ENCODE data around the gene TMEM9.

Gene TMEM9

DNA sequence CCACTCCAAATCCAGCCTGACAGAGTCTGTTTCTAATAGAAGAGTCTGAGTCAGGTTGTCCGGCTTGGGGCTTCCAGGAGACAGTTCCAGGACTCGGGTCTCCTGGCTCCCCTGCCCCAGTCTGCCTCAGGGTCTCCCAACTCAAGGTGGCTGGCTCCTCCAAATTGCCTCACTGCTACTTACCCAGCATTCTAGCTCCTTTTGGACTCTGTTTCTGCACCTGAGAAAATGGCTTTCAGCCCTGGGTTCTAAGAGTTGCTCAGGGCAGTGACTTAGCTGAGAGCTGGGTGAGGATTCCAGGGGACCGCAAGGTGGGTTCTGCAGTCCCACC, 30.8 kb upstream of the TMEM9 start:
- no peaks in the 10 kb centered on the region for H3K36me3 ChIP-seq (ENCODE audit: control insufficient read depth, insufficient read depth, low read length)
- no peak overlapping the region for H3K27ac ChIP-seq (ENCODE audit: insufficient read depth, low read length, poor library complexity, severe bottlenecking)
- no peak overlapping the region for H3K4me3 ChIP-seq (ENCODE audit: insufficient read depth, low read depth, low read length, poor library complexity, severe bottlenecking)
- H3K27me3 ChIP-seq (replicated peaks; ENCODE audit: control insufficient read depth, insufficient read depth, low read length, poor library complexity, severe bottlenecking) = no peaks in the 10 kb centered on the region
- DNase-seq = no peak
- no peaks in the 10 kb centered on the region for H3K4me1 ChIP-seq (ENCODE audit: control insufficient read depth, insufficient read depth, low read length, poor library complexity, severe bottlenecking)
- no peaks in the 10 kb centered on the region for H3K9me3 ChIP-seq (ENCODE audit: control insufficient read depth, low read length)

DNA sequence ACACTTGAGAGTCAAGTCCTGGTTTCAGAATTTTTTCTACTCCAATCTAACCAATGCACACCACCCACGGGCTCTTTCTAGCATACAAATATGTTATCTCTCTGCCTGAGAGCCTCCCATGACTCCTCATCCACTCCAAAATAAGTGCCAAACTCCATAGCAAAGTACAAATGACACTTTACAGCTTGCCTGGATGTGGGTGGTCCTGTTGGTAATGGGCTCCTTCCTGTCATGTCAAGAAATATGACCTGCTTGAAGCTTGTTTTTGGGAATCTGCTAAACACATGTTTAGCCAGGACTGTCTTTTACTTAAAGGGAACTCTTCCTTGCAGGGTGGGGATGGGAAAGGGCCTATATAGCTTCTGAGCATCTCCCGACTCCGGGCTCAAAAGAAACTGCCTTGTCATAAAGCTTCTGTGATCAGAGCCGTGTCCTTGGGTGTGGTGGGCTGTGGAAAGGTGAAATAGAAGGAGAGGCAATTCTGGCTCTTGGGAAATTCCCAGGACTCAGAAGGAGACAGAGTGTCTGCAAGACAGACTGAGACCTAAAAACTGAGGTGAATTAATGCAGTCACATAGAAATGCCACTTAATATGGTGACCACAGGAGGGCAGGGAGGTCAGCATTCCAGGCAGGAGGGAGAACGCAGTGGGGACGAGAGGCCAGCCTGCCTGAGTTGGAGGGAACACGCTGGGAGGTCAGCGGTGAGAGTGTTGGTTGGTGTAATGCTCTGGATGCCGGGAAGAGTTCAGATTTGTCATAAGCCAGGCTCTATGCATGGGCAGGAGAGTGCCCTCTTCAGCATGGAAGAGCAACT, 30.2 kb upstream of the TMEM9 start:
- no peak overlapping the region for H3K27ac ChIP-seq (ENCODE audit: insufficient read depth, low read length, poor library complexity, severe bottlenecking)
- H3K27me3 ChIP-seq (replicated peaks; ENCODE audit: control insufficient read depth, insufficient read depth, low read length, poor library complexity, severe bottlenecking) = no peaks in the 10 kb centered on the region
- no peaks in the 10 kb centered on the region for H3K36me3 ChIP-seq (ENCODE audit: control insufficient read depth, insufficient read depth, low read length)
- no peaks in the 10 kb centered on the region for H3K4me1 ChIP-seq (ENCODE audit: control insufficient read depth, insufficient read depth, low read length, poor library complexity, severe bottlenecking)
- no peak overlapping the region for H3K4me3 ChIP-seq (ENCODE audit: insufficient read depth, low read depth, low read length, poor library complexity, severe bottlenecking)
- no peaks in the 10 kb centered on the region for H3K9me3 ChIP-seq (ENCODE audit: control insufficient read depth, low read length)
- no peak for DNase-seq

DNA sequence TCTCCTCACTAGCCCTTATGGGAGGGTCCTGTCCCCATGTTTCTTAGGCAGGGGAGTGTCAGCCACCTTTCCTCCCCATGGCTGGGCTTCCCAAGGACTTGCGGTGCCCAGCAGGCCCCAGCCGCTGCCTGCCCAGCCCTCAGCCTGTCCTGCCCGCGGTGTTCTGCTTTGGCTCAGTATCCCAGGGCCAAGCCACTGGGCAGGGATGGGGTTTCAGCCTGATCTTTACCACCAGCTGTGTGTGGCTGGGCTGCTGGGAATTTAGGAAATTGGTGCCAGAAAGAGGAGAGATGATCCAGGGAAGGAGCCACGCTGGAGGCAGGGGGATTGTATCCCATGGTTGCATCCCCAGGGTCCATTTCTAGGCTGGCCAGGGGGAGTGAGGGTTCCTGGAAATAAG, 29.5 kb upstream of the TMEM9 start:
- no peak overlapping the region for H3K4me3 ChIP-seq (ENCODE audit: insufficient read depth, low read depth, low read length, poor library complexity, severe bottlenecking)
- H3K36me3 ChIP-seq (ENCODE audit: control insufficient read depth, insufficient read depth, low read length) = no peaks in the 10 kb centered on the region
- H3K9me3 ChIP-seq (ENCODE audit: control insufficient read depth, low read length) = no peaks in the 10 kb centered on the region
- no peaks in the 10 kb centered on the region for H3K27me3 ChIP-seq (replicated peaks; ENCODE audit: control insufficient read depth, insufficient read depth, low read length, poor library complexity, severe bottlenecking)
- H3K4me1 ChIP-seq (ENCODE audit: control insufficient read depth, insufficient read depth, low read length, poor library complexity, severe bottlenecking) = no peaks in the 10 kb centered on the region
- no peak for DNase-seq
- no peak overlapping the region for H3K27ac ChIP-seq (ENCODE audit: insufficient read depth, low read length, poor library complexity, severe bottlenecking)

DNA sequence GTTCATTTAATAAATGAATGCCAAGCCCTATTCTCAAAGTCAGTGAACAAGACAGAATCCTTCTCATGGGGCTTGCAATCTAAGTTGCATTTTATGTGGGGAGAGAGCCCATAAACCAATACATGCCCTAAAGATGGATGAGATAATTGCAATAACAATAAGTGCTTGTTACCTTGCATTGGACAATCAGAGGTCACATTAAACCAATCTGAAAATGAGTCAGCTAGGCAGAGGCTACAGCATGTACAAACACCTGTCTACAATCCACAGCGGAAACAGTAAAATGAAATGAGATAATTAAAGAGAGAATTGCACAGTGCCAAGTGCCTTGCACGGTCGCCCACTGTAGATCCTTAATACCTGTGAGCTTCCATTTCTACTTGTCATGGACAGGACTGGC, 28.9 kb upstream of the TMEM9 start:
- no peaks in the 10 kb centered on the region for H3K27me3 ChIP-seq (replicated peaks; ENCODE audit: control insufficient read depth, insufficient read depth, low read length, poor library complexity, severe bottlenecking)

DNA sequence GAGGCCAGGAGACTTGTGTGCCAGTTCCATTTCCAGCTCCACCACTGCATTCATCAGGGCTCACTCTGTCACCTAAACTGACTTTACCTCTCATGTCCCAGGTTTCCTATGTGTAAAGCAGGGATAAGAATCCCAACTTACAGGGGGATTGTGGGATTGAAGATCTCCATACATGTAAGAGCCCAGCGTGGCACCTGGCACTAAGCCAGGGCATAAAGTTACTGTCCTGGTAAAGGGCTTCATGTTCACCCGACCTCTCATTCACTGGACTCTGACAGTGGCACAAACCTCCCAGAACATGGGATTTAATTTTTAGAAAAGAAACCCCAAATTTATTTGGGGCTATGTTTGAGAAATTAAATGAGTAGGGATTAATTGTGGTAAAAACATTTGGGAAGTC, 27.5 kb upstream of the TMEM9 start:
- H3K36me3 ChIP-seq (ENCODE audit: control insufficient read depth, insufficient read depth, low read length) = no peaks in the 10 kb centered on the region
- no peak overlapping the region for H3K4me3 ChIP-seq (ENCODE audit: insufficient read depth, low read depth, low read length, poor library complexity, severe bottlenecking)
- no peak for DNase-seq
- no peaks in the 10 kb centered on the region for H3K27me3 ChIP-seq (replicated peaks; ENCODE audit: control insufficient read depth, insufficient read depth, low read length, poor library complexity, severe bottlenecking)
- H3K27ac ChIP-seq (ENCODE audit: insufficient read depth, low read length, poor library complexity, severe bottlenecking) = no peak overlapping the region
- H3K4me1 ChIP-seq (ENCODE audit: control insufficient read depth, insufficient read depth, low read length, poor library complexity, severe bottlenecking) = no peaks in the 10 kb centered on the region
- no peaks in the 10 kb centered on the region for H3K9me3 ChIP-seq (ENCODE audit: control insufficient read depth, low read length)

More for the DNA sequence above, 28.9 kb upstream of the TMEM9 start:
- no peaks in the 10 kb centered on the region for H3K36me3 ChIP-seq (ENCODE audit: control insufficient read depth, insufficient read depth, low read length)
- DNase-seq = no peak
- H3K4me3 ChIP-seq (ENCODE audit: insufficient read depth, low read depth, low read length, poor library complexity, severe bottlenecking) = no peak overlapping the region
- no peaks in the 10 kb centered on the region for H3K4me1 ChIP-seq (ENCODE audit: control insufficient read depth, insufficient read depth, low read length, poor library complexity, severe bottlenecking)
- no peaks in the 10 kb centered on the region for H3K9me3 ChIP-seq (ENCODE audit: control insufficient read depth, low read length)
- no peak overlapping the region for H3K27ac ChIP-seq (ENCODE audit: insufficient read depth, low read length, poor library complexity, severe bottlenecking)

DNA sequence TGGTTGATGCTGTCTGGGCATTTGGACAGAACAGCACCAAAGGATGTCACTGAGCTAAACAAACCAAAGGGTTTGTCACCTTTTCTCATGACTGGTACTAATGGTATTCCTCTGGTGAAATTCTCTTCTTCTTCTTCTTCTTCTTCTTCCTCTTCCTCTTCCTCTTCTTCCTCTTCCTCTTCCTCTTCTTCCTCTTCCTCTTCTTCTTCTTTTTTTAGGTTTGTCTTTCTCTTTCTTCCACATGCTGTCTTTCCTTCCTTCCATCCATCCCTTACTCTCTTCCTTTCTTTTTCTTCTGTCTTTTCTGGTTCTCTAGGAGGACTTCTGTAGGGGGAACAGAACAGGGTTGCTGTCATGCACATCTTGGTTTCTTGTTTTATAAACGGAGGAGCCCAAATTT, 27.0 kb upstream of the TMEM9 start:
- Histone ChIP-seq H3K4me1 (ENCODE audit: control insufficient read depth, insufficient read depth, low read length, poor library complexity, severe bottlenecking) (no peaks in the 10 kb centered on the region), H3K9me3 (ENCODE audit: control insufficient read depth, low read length) (no peaks in the 10 kb centered on the region), H3K4me3 (ENCODE audit: insufficient read depth, low read depth, low read length, poor library complexity, severe bottlenecking) (no peak overlapping the region), H3K27me3 (replicated peaks; ENCODE audit: control insufficient read depth, insufficient read depth, low read length, poor library complexity, severe bottlenecking) (no peaks in the 10 kb centered on the region), H3K27ac (ENCODE audit: insufficient read depth, low read length, poor library complexity, severe bottlenecking) (no peak overlapping the region), H3K36me3 (ENCODE audit: control insufficient read depth, insufficient read depth, low read length) (no peaks in the 10 kb centered on the region)
- DNase-seq = no peak

DNA sequence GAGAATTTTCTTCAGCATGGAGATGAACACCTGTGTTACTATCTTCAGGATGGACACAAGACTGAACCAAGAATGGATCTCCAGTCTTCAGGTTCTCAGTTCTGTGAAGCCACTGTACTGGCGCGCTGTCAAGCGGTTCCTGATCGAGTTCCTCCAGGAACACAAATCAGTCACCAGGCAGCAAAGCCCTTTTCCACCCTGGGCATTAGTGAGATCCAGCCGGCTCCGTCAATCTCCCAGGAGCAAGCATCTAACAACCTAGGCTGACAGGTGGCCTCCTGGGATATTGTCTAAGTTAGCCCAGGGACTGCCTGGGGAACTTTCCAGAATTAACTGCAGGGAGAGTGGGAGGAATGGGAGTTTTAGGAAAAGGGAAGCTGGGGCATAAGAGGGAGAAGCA, 26.6 kb upstream of the TMEM9 start:
- no peaks in the 10 kb centered on the region for H3K9me3 ChIP-seq (ENCODE audit: control insufficient read depth, low read length)
- no peak for DNase-seq
- no peaks in the 10 kb centered on the region for H3K36me3 ChIP-seq (ENCODE audit: control insufficient read depth, insufficient read depth, low read length)
- H3K4me3 ChIP-seq (ENCODE audit: insufficient read depth, low read depth, low read length, poor library complexity, severe bottlenecking) = no peak overlapping the region
- no peaks in the 10 kb centered on the region for H3K27me3 ChIP-seq (replicated peaks; ENCODE audit: control insufficient read depth, insufficient read depth, low read length, poor library complexity, severe bottlenecking)
- no peak overlapping the region for H3K27ac ChIP-seq (ENCODE audit: insufficient read depth, low read length, poor library complexity, severe bottlenecking)
- H3K4me1 ChIP-seq (ENCODE audit: control insufficient read depth, insufficient read depth, low read length, poor library complexity, severe bottlenecking) = no peaks in the 10 kb centered on the region

DNA sequence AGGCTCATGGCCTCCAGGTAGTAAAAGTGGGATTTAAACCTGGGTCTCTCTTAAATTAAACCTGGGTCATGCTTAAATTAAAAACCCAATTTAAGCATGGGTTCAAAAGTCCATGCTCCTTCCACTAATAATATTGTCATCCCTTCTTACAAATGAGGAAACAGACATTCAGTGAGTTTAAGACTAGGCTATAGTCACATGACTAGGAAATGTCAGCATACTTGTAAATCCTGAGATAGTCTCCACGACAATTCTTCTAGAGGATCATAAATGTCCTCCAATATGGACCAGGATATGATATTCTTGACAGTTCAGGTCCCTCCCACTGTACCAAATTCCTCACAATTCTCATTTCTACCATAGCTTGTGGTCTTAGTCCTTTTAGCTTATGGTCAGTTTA, 25.9 kb upstream of the TMEM9 start:
- Histone ChIP-seq H3K27ac (ENCODE audit: insufficient read depth, low read length, poor library complexity, severe bottlenecking) (no peak overlapping the region), H3K36me3 (ENCODE audit: control insufficient read depth, insufficient read depth, low read length) (no peaks in the 10 kb centered on the region), H3K9me3 (ENCODE audit: control insufficient read depth, low read length) (no peaks in the 10 kb centered on the region), H3K27me3 (replicated peaks; ENCODE audit: control insufficient read depth, insufficient read depth, low read length, poor library complexity, severe bottlenecking) (no peaks in the 10 kb centered on the region), H3K4me1 (ENCODE audit: control insufficient read depth, insufficient read depth, low read length, poor library complexity, severe bottlenecking) (no peaks in the 10 kb centered on the region), H3K4me3 (ENCODE audit: insufficient read depth, low read depth, low read length, poor library complexity, severe bottlenecking) (no peak overlapping the region)
- no peak for DNase-seq

DNA sequence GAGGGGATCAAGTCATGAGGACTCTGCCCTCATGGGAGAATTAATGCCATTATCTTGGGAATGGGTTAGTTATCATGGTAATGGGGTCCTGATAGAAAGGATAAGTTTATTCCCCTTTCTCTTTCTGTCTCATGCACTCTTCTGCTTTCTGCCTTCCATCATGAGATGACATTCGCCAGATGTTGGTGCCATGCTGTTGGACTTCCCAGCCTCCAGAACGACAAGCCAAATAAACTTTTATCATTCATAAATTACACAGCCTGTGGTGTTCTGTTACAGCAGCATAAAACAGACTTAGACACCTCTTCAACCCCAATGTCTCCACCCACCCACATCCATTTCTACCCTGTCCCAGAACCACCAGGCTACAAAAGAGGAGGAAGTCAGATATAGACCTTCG, 24.4 kb upstream of the TMEM9 start:
- Histone ChIP-seq H3K4me1 (ENCODE audit: control insufficient read depth, insufficient read depth, low read length, poor library complexity, severe bottlenecking) (no peaks in the 10 kb centered on the region), H3K27ac (ENCODE audit: insufficient read depth, low read length, poor library complexity, severe bottlenecking) (no peak overlapping the region), H3K9me3 (ENCODE audit: control insufficient read depth, low read length) (no peaks in the 10 kb centered on the region), H3K27me3 (replicated peaks; ENCODE audit: control insufficient read depth, insufficient read depth, low read length, poor library complexity, severe bottlenecking) (no peaks in the 10 kb centered on the region), H3K4me3 (ENCODE audit: insufficient read depth, low read depth, low read length, poor library complexity, severe bottlenecking) (no peak overlapping the region), H3K36me3 (ENCODE audit: control insufficient read depth, insufficient read depth, low read length) (no peaks in the 10 kb centered on the region)
- DNase-seq = no peak

DNA sequence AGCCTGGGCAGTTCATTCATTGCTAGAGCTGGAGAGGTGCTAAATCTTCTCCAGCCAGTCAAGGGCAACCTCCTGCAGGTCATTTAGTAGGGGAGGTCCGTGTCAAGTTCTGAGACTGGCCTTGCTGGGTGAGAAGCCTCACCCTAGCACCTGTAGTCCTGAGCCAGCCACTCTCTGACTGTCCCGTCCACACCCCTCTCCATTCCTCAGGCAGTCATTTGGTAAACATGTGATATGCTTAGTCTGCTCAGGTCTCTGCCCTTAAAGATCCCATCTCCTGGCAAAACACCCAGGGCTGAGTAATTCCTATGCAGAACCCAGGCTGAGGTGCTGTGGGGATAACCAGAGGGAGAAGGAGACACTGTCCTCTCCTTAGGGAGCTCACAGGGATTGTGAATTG, 22.7 kb upstream of the TMEM9 start:
- no peak overlapping the region for H3K27ac ChIP-seq (ENCODE audit: insufficient read depth, low read length, poor library complexity, severe bottlenecking)
- no peak for DNase-seq
- no peaks in the 10 kb centered on the region for H3K27me3 ChIP-seq (replicated peaks; ENCODE audit: control insufficient read depth, insufficient read depth, low read length, poor library complexity, severe bottlenecking)
- no peak overlapping the region for H3K4me3 ChIP-seq (ENCODE audit: insufficient read depth, low read depth, low read length, poor library complexity, severe bottlenecking)
- no peaks in the 10 kb centered on the region for H3K36me3 ChIP-seq (ENCODE audit: control insufficient read depth, insufficient read depth, low read length)
- H3K9me3 ChIP-seq (ENCODE audit: control insufficient read depth, low read length) = no peaks in the 10 kb centered on the region
- no peaks in the 10 kb centered on the region for H3K4me1 ChIP-seq (ENCODE audit: control insufficient read depth, insufficient read depth, low read length, poor library complexity, severe bottlenecking)
